Activated CD4-positive, alpha-beta T cell treated with anti-CD3 and anti-CD28 coated beads, Interleukin-2, amount 10 ng/mL, durations not matched to agents 24 days and 14 days (primary cell): ENCODE results near the gene TNFRSF25. TPM values are rescaled to one million over a fixed set of nuclear protein-coding genes. Genes with fewer than 3 reads are reported as not detected.
"Not testable (repeated sequence)": the region's sequence is repeated elsewhere in the genome, so short reads cannot be mapped to it uniquely, and the experiment has no call there.

Experiments used
- DNase-seq: peaks from one replicate; pipeline ENCODE4 v3.0.0; 2022
- H3K27ac Mint-ChIP-seq: one replicate; pipeline ENCODE4 v1.8.0; 2022; ENCODE audit warnings: mild to moderate bottlenecking, mixed read lengths
- H3K27me3 Mint-ChIP-seq: one replicate; pipeline ENCODE4 v1.8.0; 2022; ENCODE audit warnings: mixed read lengths
- H3K36me3 Mint-ChIP-seq: one replicate; pipeline ENCODE4 v1.8.0; 2022; ENCODE audit warnings: low read depth, mild to moderate bottlenecking, mixed read lengths
- H3K4me1 Mint-ChIP-seq: one replicate; pipeline ENCODE4 v1.8.0; 2021; ENCODE audit warnings: mixed read lengths
- H3K4me3 Mint-ChIP-seq: one replicate; pipeline ENCODE4 v1.8.0; 2022; ENCODE audit warnings: mild to moderate bottlenecking, moderate library complexity, mixed read lengths
- H3K9me3 Mint-ChIP-seq: one replicate; pipeline ENCODE4 v1.8.0; 2021; ENCODE audit warnings: mixed read lengths
- intact Hi-C: fragments of 100-400 bp; cut with micrococcal nuclease; formaldehyde crosslinking; loops from one replicate; pipeline ENCODE4 v1.15.1; 2023
- total RNA-seq: library from RNA; stranded (reverse); gene quantifications from 2 replicates; pipeline ENCODE4 v1.2.3, GENCODE V29; 2022

TNFRSF25 gene
- total RNA-seq, 1 donor from 2014 or later: 139 TPM

- no peaks in the 10 kb centered on the region for H3K9me3 Mint-ChIP-seq
- H3K27me3 Mint-ChIP-seq: peaks cover 49% of the 10 kb centered on the region
- DNase-seq: no peak
- no peak overlapping the region for H3K4me3 Mint-ChIP-seq
- peaks cover 18% of the 10 kb centered on the region for H3K4me1 Mint-ChIP-seq
- no peak overlapping the region for H3K27ac Mint-ChIP-seq
- peaks cover 2% of the 10 kb centered on the region for H3K36me3 Mint-ChIP-seq
- intact Hi-C loops: no loop called here
Measured at GRCh38 chr1:6450943-6451373, 15.0 kb downstream of the TNFRSF25 start.

GRCh38 chr1:6450486-6450885 is 15.5 kb downstream of the TNFRSF25 start:
- H3K36me3 Mint-ChIP-seq, DNase-seq, H3K9me3 Mint-ChIP-seq, H3K4me3 Mint-ChIP-seq, H3K27ac Mint-ChIP-seq, intact Hi-C loops: not testable (repeated sequence)
- peaks cover 49% of the 10 kb centered on the region for H3K27me3 Mint-ChIP-seq
- H3K4me1 Mint-ChIP-seq: peaks cover 18% of the 10 kb centered on the region

GRCh38 chr1:6450005-6450450 is 15.9 kb downstream of the TNFRSF25 start:
- no peak for DNase-seq
- peaks cover 50% of the 10 kb centered on the region for H3K27me3 Mint-ChIP-seq
- peaks cover 2% of the 10 kb centered on the region for H3K36me3 Mint-ChIP-seq
- H3K9me3 Mint-ChIP-seq: no peaks in the 10 kb centered on the region
- intact Hi-C loops: no loop called here
- H3K4me1 Mint-ChIP-seq: peaks cover 18% of the 10 kb centered on the region
- no peak overlapping the region for H3K4me3 Mint-ChIP-seq
- no peak overlapping the region for H3K27ac Mint-ChIP-seq

- peak overlapping the region; percentile 20 for H3K27ac Mint-ChIP-seq
- H3K36me3 Mint-ChIP-seq: peaks cover 2% of the 10 kb centered on the region
- no peaks in the 10 kb centered on the region for H3K9me3 Mint-ChIP-seq
- intact Hi-C loops: no loop called here
- peak; percentile 76 for DNase-seq
- H3K4me1 Mint-ChIP-seq: peaks cover 18% of the 10 kb centered on the region
- H3K4me3 Mint-ChIP-seq: peak overlapping the region; percentile 64
- peaks cover 51% of the 10 kb centered on the region for H3K27me3 Mint-ChIP-seq
Measured at GRCh38 chr1:6448749-6449631, 17.0 kb downstream of the TNFRSF25 start.

GRCh38 chr1:6447818-6448748 is 17.9 kb downstream of the TNFRSF25 start:
- DNase-seq: no peak
- Mint-ChIP-seq H3K27me3 (peaks cover 44% of the 10 kb centered on the region), H3K4me3 (no peak overlapping the region), H3K27ac (no peak overlapping the region), H3K4me1 (peaks cover 13% of the 10 kb centered on the region), H3K9me3 (no peaks in the 10 kb centered on the region), H3K36me3 (no peaks in the 10 kb centered on the region)
- intact Hi-C loops: no loop called here

- intact Hi-C loops: no loop called here
- Mint-ChIP-seq H3K27me3 (peaks cover 42% of the 10 kb centered on the region), H3K4me1 (peaks cover 13% of the 10 kb centered on the region), H3K36me3 (no peaks in the 10 kb centered on the region), H3K4me3 (peak overlapping the region; percentile 21), H3K27ac (no peak overlapping the region), H3K9me3 (no peaks in the 10 kb centered on the region)
- no peak for DNase-seq
Measured at GRCh38 chr1:6447016-6447817, 18.8 kb downstream of the TNFRSF25 start.

GRCh38 chr1:6446665-6447015 is 19.3 kb downstream of the TNFRSF25 start:
- intact Hi-C loops: no loop called here
- Mint-ChIP-seq H3K36me3 (no peaks in the 10 kb centered on the region), H3K4me3 (peak overlapping the region; percentile 26), H3K9me3 (no peaks in the 10 kb centered on the region), H3K27ac (no peak overlapping the region), H3K27me3 (peaks cover 43% of the 10 kb centered on the region), H3K4me1 (peaks cover 13% of the 10 kb centered on the region)
- DNase-seq: no peak

- H3K27me3 Mint-ChIP-seq: peaks cover 46% of the 10 kb centered on the region
Measured at GRCh38 chr1:6445929-6446328, 20.0 kb downstream of the TNFRSF25 start.

GRCh38 chr1:6445062-6445763 is 20.8 kb downstream of the TNFRSF25 start:
- no peak overlapping the region for H3K27ac Mint-ChIP-seq
- intact Hi-C loops: no loop called here
- no peaks in the 10 kb centered on the region for H3K9me3 Mint-ChIP-seq
- peaks cover 14% of the 10 kb centered on the region for H3K4me1 Mint-ChIP-seq
- peaks cover 40% of the 10 kb centered on the region for H3K27me3 Mint-ChIP-seq
- peak; percentile 84 for DNase-seq
- H3K36me3 Mint-ChIP-seq: no peaks in the 10 kb centered on the region
- no peak overlapping the region for H3K4me3 Mint-ChIP-seq

More at GRCh38 chr1:6445929-6446328, 20.0 kb downstream of the TNFRSF25 start:
- H3K4me1 Mint-ChIP-seq: peaks cover 15% of the 10 kb centered on the region
- H3K36me3 Mint-ChIP-seq, H3K4me3 Mint-ChIP-seq, DNase-seq, H3K27ac Mint-ChIP-seq, H3K9me3 Mint-ChIP-seq, intact Hi-C loops: not testable (repeated sequence)

GRCh38 chr1:6444377-6444776 is 21.6 kb downstream of the TNFRSF25 start:
- intact Hi-C loops: no loop called here
- DNase-seq: no peak
- Mint-ChIP-seq H3K4me1 (peaks cover 11% of the 10 kb centered on the region), H3K9me3 (no peaks in the 10 kb centered on the region), H3K27ac (no peak overlapping the region), H3K27me3 (peaks cover 34% of the 10 kb centered on the region), H3K4me3 (no peak overlapping the region), H3K36me3 (no peaks in the 10 kb centered on the region)

- Mint-ChIP-seq H3K4me1 (peaks cover 8% of the 10 kb centered on the region), H3K27me3 (peaks cover 34% of the 10 kb centered on the region), H3K27ac (no peak overlapping the region), H3K4me3 (no peak overlapping the region), H3K36me3 (no peaks in the 10 kb centered on the region), H3K9me3 (no peaks in the 10 kb centered on the region)
- no peak for DNase-seq
- intact Hi-C loops: no loop called here
Measured at GRCh38 chr1:6443339-6444115, 22.4 kb downstream of the TNFRSF25 start.

GRCh38 chr1:6441586-6441985 is 24.4 kb downstream of the TNFRSF25 start:
- Mint-ChIP-seq H3K27me3 (peaks cover 34% of the 10 kb centered on the region), H3K4me1 (peaks cover 10% of the 10 kb centered on the region), H3K27ac (no peak overlapping the region), H3K36me3 (no peaks in the 10 kb centered on the region), H3K9me3 (no peaks in the 10 kb centered on the region), H3K4me3 (no peak overlapping the region)
- intact Hi-C loops: no loop called here
- DNase-seq: no peak
